ENCODE results near the gene WNT5A.

The WNT5A gene

DNA sequence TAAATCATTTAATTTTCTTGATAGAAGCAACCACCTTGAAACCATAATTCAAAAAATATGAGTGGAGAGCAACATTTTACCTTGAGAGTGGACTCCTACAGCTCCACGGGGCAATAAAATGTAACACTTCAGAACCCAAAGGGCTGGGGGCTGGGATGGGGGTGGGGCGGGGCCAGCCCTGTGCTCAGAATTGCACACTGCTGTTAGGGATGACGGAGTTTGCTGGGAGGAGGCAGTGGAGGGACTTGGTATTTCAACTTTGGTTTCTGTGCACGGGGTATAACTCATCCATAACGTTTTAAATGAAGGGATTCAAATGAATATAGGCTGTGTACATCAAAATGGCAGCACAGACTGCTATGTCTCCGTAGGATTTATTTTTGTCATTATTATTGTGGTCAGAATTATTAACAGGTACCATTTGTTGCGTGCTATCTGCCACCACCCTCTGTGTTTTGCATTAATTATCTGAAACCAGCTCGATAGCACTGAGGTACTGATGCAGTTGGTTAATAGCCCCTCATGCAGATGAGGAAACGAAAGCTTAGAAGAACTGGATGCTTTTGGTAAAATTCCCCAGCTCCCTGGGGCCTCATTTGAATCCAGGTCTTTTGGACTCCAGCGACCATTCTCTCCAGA is 29.4 kb upstream of the WNT5A start:
- peaks cover 40% of the 10 kb centered on the region for H3K4me1 ChIP-seq (ENCODE audit: insufficient read depth, poor library complexity, severe bottlenecking)
- TF ChIP-seq, protein P1, sequence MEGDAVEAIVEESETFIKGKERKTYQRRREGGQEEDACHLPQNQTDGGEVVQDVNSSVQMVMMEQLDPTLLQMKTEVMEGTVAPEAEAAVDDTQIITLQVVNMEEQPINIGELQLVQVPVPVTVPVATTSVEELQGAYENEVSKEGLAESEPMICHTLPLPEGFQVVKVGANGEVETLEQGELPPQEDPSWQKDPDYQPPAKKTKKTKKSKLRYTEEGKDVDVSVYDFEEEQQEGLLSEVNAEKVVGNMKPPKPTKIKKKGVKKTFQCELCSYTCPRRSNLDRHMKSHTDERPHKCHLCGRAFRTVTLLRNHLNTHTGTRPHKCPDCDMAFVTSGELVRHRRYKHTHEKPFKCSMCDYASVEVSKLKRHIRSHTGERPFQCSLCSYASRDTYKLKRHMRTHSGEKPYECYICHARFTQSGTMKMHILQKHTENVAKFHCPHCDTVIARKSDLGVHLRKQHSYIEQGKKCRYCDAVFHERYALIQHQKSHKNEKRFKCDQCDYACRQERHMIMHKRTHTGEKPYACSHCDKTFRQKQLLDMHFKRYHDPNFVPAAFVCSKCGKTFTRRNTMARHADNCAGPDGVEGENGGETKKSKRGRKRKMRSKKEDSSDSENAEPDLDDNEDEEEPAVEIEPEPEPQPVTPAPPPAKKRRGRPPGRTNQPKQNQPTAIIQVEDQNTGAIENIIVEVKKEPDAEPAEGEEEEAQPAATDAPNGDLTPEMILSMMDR (IDR thresholded peaks at IDR 0.05; ENCODE audit: poor library complexity, severe bottlenecking) = no peak

DNA sequence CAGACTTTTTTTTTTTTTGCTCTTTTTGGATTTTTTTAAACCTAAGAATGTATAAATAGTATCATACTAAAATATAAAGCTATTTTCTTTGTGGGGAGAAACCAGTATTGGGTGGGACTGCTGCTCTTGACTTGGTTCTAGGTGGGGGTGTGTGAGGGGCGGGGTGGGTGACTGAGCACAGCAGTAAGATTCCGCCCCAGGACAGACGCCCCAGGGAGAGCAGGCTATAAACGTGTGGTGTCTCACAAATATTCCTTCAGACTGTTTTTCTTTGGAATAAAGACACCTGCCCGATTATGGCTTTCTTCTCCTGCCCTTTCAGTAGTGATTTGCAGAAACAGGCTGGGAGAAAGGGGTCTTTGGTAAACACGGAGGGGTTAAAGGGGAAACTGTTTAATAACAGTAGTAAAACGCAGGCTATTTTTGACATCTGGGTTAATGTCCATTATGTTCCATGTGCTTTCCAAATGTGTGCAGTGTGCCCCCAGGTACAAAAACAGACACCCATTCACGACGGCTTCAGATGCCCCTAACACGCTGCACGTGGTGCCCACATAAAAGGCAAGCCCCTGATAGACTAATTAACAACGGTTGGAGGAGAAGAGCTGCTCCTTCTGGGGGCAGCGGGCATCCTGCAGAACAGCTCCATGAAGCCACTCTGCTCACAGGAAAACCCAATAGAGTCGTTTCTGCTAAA is 28.6 kb upstream of the WNT5A start:
- H3K4me1 ChIP-seq (ENCODE audit: insufficient read depth, poor library complexity, severe bottlenecking) = peaks cover 32% of the 10 kb centered on the region
- no peaks in the 10 kb centered on the region for H3K27me3 ChIP-seq (ENCODE audit: insufficient read depth, poor library complexity, severe bottlenecking)
- ATAC-seq (ENCODE audit: low read depth) = no peak
- no peak overlapping the region for H3K27ac ChIP-seq (ENCODE audit: poor library complexity, severe bottlenecking)
- no peak for DNase-seq (ENCODE audit: low spot score)
- H3K36me3 ChIP-seq (ENCODE audit: low read depth) = no peaks in the 10 kb centered on the region
- no peaks in the 10 kb centered on the region for H3K9me3 ChIP-seq (ENCODE audit: severe bottlenecking)
- TF ChIP-seq, protein P1 (IDR thresholded peaks at IDR 0.05; ENCODE audit: poor library complexity, severe bottlenecking) = no peak
- no peak overlapping the region for H3K4me3 ChIP-seq (ENCODE audit: severe bottlenecking)

More for the DNA sequence above, 29.4 kb upstream of the WNT5A start:
- Histone ChIP-seq H3K27ac (ENCODE audit: poor library complexity, severe bottlenecking) (no peak overlapping the region), H3K27me3 (ENCODE audit: insufficient read depth, poor library complexity, severe bottlenecking) (no peaks in the 10 kb centered on the region), H3K9me3 (ENCODE audit: severe bottlenecking) (no peaks in the 10 kb centered on the region), H3K4me3 (ENCODE audit: severe bottlenecking) (no peak overlapping the region), H3K36me3 (ENCODE audit: low read depth) (no peaks in the 10 kb centered on the region)
- no peak for DNase-seq (ENCODE audit: low spot score)
- no peak for ATAC-seq (ENCODE audit: low read depth)

DNA sequence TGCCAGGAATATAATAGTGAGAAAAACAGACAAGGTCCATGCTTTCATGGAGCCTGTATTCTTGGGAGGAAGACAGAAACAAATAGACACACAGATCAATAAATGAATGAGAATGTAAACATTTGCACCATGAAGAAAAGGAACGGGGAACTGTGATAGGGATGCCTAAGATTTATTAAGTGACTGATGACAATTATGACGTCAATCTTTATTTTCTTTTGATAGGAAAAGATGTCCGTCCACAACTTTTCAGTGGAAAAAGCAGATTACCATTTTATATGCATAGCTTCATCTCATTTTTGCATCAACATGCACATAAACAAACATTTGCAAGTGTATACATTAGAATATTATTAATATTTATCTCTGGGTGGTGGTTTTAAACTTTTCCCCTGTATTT is 27.9 kb upstream of the WNT5A start:
- Histone ChIP-seq H3K9me3 (ENCODE audit: severe bottlenecking) (no peaks in the 10 kb centered on the region), H3K4me1 (ENCODE audit: insufficient read depth, poor library complexity, severe bottlenecking) (peaks cover 30% of the 10 kb centered on the region), H3K27me3 (ENCODE audit: insufficient read depth, poor library complexity, severe bottlenecking) (no peaks in the 10 kb centered on the region), H3K36me3 (ENCODE audit: low read depth) (no peaks in the 10 kb centered on the region), H3K4me3 (ENCODE audit: severe bottlenecking) (no peak overlapping the region), H3K27ac (ENCODE audit: poor library complexity, severe bottlenecking) (no peak overlapping the region)
- TF ChIP-seq, protein P1 (IDR thresholded peaks at IDR 0.05; ENCODE audit: poor library complexity, severe bottlenecking) = no peak
- DNase-seq (ENCODE audit: low spot score) (no peak), ATAC-seq (ENCODE audit: low read depth) (no peak)

DNA sequence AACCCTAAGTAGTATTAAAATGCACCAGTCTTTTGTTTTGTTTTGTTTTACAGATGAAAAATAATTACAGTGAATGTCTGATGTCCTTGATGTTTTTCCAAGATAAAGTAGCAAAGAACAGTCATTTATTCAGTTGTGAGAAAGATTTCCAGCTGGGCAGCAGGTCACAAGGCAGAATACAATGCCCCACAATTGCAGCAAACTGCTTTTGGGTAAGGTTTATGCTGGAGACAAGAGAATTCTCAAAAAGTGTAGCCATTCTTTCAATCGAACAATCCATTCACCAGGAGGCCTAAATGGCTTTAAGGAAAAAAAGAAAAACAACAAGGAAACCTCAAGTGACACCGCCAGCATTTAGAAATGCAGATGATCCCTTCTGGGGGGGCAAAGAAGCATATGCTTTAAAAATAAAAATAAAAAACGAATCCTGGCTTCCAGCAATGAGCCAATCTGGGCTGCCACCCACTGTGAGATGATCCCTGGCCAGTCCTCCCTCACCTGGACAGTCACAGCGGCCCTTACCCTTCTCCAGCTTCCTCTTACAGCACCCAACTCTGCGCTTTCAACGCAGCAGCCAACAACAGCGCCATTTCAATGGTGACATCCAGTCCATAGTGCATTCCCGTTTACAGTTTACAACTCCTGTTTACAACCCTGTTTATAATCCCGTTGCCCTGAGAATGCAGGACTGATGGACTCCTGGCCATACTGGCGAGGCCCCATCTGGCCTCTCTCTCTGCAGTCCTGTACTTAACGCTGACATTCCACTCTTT is 25.7 kb upstream of the WNT5A start:
- TF ChIP-seq, protein P1 (IDR thresholded peaks at IDR 0.05; ENCODE audit: poor library complexity, severe bottlenecking) = no peak
- Histone ChIP-seq H3K27ac (ENCODE audit: poor library complexity, severe bottlenecking) (peak overlapping the region; percentile 45), H3K4me3 (ENCODE audit: severe bottlenecking) (no peak overlapping the region), H3K9me3 (ENCODE audit: severe bottlenecking) (no peaks in the 10 kb centered on the region), H3K36me3 (ENCODE audit: low read depth) (no peaks in the 10 kb centered on the region), H3K4me1 (ENCODE audit: insufficient read depth, poor library complexity, severe bottlenecking) (peaks cover 11% of the 10 kb centered on the region), H3K27me3 (ENCODE audit: insufficient read depth, poor library complexity, severe bottlenecking) (no peaks in the 10 kb centered on the region)
- DNase-seq (ENCODE audit: low spot score) (no peak), ATAC-seq (ENCODE audit: low read depth) (no peak)
